HEK293T (cell line): ENCODE results near the gene GIPC3.

Experiments
- BHLHE40 ChIP-seq: fragments of 450-650 bp; IDR thresholded peaks from 2 replicates; pipeline ENCODE4 v1.6.1; 2016; ENCODE audit warnings: mild to moderate bottlenecking, moderate library complexity, borderline replicate concordance
- LEF1 ChIP-seq: fragments of 450-650 bp; IDR thresholded peaks from 2 replicates; pipeline ENCODE4 v1.6.1; 2017; ENCODE audit warnings: mild to moderate bottlenecking, borderline replicate concordance

DNA sequence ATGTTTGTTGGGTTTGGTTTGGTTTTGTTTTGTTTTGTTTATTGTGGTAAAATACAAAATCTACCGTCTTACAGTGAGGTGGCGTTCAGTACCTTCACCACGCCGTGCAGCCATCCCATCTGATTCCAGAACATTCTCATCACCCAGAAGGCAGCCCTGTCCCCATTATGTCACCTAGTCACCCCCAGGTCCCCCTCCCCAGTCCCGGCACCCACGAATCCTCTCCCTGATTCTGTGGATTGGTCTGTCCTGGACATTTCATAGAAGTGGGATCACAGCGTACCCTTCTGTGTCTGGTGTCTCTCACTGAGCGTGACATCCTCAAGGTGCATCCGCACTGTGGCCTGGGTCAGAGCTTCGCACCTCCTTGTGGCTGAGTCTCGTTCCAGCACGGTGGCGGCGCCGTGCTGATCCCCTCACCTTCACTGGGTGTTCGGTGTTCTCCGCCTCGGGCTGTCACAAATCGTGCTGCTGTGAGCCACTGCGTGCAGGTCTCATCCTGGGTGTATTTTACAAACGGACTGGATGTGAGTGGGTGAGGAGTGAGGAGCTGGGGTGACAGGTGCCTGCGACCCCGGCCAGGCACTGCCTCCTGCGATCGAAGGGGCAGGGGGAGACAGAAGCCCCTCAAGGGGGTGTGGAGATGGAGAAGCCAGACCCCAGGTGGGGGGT lies 46.9 kb upstream of the GIPC3 start:
- no peak for TF ChIP-seq BHLHE40
- TF ChIP-seq LEF1: no peak
